ENCODE data around the gene TSPEAR. TPM values are rescaled to one million over a fixed set of nuclear protein-coding genes. Genes with fewer than 3 reads are reported as not detected.

TSPEAR gene
- total RNA-seq, 1 experiment from 2014 or later: not detected

DNA sequence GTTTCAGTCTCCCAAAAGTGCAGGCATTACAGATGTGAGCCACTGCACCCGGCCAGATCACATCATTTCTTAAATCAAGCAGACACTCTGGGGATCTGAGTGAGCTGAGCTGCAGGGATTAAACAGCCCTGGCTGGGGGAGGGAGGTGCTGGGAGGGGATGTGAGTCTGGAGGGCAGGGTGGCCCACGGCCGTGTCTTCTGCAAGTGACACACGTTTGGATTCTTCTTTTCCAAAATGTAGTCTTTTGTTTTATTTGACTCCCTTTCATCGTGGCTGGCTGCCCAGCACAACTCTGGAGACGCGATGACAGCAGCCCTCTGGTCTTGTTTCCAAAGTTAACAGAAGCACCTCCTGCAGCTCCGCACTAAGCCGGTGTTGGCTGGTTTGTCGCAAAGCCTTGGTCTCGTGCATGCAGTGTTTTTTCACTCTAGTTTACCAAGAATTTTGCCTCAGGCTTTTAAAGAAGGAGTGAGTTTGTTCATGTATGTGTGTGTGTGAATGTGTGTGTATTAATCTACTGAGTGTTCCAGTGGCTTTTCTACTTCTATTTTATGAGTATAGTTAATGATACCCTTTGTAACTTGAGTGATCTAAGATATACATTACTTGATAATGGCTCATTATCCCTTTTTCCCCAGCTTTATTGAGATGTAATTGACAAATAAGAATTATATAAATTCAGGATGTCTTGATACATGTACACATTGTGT, 128.1 kb downstream of the TSPEAR start:
- no peak for DNase-seq (ENCODE audit: low read depth, low spot score)
- in situ Hi-C loops (cut with HindIII; ENCODE audit: low pct_unique_long_range_greater_than_20kb, low sequenced_read_pairs): no loop called here
- ChIA-PET CTCF (no interaction called here), POLR2A (no interaction called here)
- 0 out of 2 replicates have a peak, but pooled peaks cover 7% of the 10 kb centered on the region for H3K9me3 ChIP-seq (ENCODE audit: control insufficient read depth, insufficient read depth, low read depth, low read length)
- TF ChIP-seq TCF7L2 (IDR thresholded peaks at IDR 0.05; ENCODE audit: low read depth, low read length): no peak
- TF ChIP-seq, protein P1, sequence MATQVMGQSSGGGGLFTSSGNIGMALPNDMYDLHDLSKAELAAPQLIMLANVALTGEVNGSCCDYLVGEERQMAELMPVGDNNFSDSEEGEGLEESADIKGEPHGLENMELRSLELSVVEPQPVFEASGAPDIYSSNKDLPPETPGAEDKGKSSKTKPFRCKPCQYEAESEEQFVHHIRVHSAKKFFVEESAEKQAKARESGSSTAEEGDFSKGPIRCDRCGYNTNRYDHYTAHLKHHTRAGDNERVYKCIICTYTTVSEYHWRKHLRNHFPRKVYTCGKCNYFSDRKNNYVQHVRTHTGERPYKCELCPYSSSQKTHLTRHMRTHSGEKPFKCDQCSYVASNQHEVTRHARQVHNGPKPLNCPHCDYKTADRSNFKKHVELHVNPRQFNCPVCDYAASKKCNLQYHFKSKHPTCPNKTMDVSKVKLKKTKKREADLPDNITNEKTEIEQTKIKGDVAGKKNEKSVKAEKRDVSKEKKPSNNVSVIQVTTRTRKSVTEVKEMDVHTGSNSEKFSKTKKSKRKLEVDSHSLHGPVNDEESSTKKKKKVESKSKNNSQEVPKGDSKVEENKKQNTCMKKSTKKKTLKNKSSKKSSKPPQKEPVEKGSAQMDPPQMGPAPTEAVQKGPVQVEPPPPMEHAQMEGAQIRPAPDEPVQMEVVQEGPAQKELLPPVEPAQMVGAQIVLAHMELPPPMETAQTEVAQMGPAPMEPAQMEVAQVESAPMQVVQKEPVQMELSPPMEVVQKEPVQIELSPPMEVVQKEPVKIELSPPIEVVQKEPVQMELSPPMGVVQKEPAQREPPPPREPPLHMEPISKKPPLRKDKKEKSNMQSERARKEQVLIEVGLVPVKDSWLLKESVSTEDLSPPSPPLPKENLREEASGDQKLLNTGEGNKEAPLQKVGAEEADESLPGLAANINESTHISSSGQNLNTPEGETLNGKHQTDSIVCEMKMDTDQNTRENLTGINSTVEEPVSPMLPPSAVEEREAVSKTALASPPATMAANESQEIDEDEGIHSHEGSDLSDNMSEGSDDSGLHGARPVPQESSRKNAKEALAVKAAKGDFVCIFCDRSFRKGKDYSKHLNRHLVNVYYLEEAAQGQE (IDR thresholded peaks at IDR 0.05; ENCODE audit: insufficient read depth in 1 of 2, low read depth in 2 of 2, low read length in 1 of 2): no peak
- H3K4me1 ChIP-seq (ENCODE audit: control insufficient read depth, insufficient read depth, low read length): peaks cover 4% of the 10 kb centered on the region; the same call in 1 of the 2 replicates
- BruUV-seq (replicated peaks): no TSS peak
- peaks cover 4% of the 10 kb centered on the region for H3K27me3 ChIP-seq (ENCODE audit: control insufficient read depth, insufficient read depth, low read length)
- no peaks in the 10 kb centered on the region for H3K36me3 ChIP-seq (ENCODE audit: control insufficient read depth, insufficient read depth, low read length)
- no peak overlapping the region for H3K4me3 ChIP-seq (ENCODE audit: low read depth in 2 of 2, low read length in 2 of 2)
- intact Hi-C loops (cut with micrococcal nuclease; ENCODE audit: unreplicated experiment): no loop called here
- no peak overlapping the region for H3K27ac ChIP-seq (ENCODE audit: low read length)
- no peak for ATAC-seq

DNA sequence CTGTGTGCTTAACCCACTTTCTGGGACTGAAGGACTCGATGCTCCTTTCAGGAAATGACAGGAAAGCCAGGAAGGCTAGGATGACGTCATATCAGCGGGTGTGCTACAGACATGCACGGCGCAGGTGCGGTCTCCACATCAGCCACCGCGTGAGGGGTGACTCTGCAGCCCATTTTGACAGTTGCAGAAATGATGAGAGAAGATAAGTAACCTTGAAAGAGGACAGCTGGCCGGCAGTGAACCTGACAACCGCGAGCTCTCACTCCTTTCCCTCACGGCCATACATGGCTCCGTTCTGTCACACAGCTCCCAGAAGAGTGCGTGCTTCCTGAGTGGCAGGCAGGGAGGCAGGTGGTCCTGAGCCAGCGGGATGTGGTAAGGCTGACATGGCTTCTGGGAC, 129.3 kb downstream of the TSPEAR start:
- peaks cover 4% of the 10 kb centered on the region; the same call in 1 of the 2 replicates for H3K4me1 ChIP-seq (ENCODE audit: control insufficient read depth, insufficient read depth, low read length)
- H3K27me3 ChIP-seq (ENCODE audit: control insufficient read depth, insufficient read depth, low read length): peaks cover 4% of the 10 kb centered on the region
- no peak overlapping the region for H3K4me3 ChIP-seq (ENCODE audit: low read depth in 2 of 2, low read length in 2 of 2)
- intact Hi-C loops (cut with micrococcal nuclease; ENCODE audit: unreplicated experiment): no loop called here
- no peaks in the 10 kb centered on the region for H3K36me3 ChIP-seq (ENCODE audit: control insufficient read depth, insufficient read depth, low read length)
- DNase-seq (ENCODE audit: low read depth, low spot score) (no peak), ATAC-seq (no peak)
- TF ChIP-seq POLR2AphosphoS5 (IDR thresholded peaks at IDR 0.05; ENCODE audit: low read depth, low read length) (no peak), SIN3A (IDR thresholded peaks at IDR 0.05; ENCODE audit: borderline replicate concordance, insufficient read depth, low read depth, low read length) (no peak), TCF7L2 (IDR thresholded peaks at IDR 0.05; ENCODE audit: low read depth, low read length) (no peak)
- TF ChIP-seq, protein P2, sequence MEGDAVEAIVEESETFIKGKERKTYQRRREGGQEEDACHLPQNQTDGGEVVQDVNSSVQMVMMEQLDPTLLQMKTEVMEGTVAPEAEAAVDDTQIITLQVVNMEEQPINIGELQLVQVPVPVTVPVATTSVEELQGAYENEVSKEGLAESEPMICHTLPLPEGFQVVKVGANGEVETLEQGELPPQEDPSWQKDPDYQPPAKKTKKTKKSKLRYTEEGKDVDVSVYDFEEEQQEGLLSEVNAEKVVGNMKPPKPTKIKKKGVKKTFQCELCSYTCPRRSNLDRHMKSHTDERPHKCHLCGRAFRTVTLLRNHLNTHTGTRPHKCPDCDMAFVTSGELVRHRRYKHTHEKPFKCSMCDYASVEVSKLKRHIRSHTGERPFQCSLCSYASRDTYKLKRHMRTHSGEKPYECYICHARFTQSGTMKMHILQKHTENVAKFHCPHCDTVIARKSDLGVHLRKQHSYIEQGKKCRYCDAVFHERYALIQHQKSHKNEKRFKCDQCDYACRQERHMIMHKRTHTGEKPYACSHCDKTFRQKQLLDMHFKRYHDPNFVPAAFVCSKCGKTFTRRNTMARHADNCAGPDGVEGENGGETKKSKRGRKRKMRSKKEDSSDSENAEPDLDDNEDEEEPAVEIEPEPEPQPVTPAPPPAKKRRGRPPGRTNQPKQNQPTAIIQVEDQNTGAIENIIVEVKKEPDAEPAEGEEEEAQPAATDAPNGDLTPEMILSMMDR (IDR thresholded peaks at IDR 0.05): no peak
- TF ChIP-seq, protein P1 (IDR thresholded peaks at IDR 0.05; ENCODE audit: insufficient read depth in 1 of 2, low read depth in 2 of 2, low read length in 1 of 2): no peak
- in situ Hi-C loops (cut with HindIII; ENCODE audit: low pct_unique_long_range_greater_than_20kb, low sequenced_read_pairs): no loop called here
- 0 out of 2 replicates have a peak, but pooled peaks cover 7% of the 10 kb centered on the region for H3K9me3 ChIP-seq (ENCODE audit: control insufficient read depth, insufficient read depth, low read depth, low read length)
- BruUV-seq (replicated peaks): no TSS peak
- no peak overlapping the region for H3K27ac ChIP-seq (ENCODE audit: low read length)
- ChIA-PET CTCF (no interaction called here), POLR2A (no interaction called here)
